Fibroblast of skin of right biceps (primary cell): ENCODE measurements around the gene SCAF8.
"Not testable (repeated sequence)": the region's sequence is repeated elsewhere in the genome, so short reads cannot be mapped to it uniquely, and the experiment has no call there.

Experiments
- DNase-seq: peaks from one replicate; pipeline ENCODE4 v3.0.0-alpha.2; 2013

Gene SCAF8

DNA sequence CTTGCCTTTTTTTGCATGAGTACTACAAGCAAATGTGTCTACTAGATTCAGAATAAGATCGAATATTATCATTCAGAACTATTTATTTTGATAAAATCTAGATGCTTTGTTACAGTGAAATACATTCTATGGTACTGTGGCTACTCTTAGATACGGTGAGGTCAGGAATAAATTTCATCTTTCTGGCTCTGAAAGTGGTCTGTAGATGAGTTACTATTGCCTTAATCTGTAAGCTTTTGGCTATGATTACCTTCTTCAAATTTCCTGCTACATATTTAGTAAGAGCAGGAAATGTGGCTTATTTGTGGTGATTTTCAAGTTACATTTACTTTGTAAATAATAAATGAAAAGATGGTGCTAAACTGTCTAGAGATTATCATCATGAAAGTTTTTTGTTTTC, 50.0 kb downstream of the SCAF8 start:
- no peak for DNase-seq

DNA sequence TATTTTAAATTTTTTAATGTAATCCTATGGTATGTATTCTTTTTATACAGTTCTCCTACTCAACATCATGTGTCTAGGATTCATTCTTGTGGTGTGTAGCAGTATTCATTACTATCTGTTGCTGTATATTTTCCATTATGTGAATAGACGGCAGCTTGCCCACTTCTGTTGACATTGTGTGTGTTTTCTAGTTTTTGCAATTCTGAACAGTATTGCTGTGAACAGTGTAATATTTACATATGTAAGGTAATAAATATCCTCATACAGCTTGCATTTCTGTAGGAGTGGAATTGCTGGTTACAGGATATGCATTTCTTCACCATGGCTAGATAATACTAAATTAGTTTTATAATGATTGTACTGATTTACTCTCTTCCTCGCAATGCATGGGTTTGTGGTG, 51.9 kb downstream of the SCAF8 start:
- DNase-seq: no peak

DNA sequence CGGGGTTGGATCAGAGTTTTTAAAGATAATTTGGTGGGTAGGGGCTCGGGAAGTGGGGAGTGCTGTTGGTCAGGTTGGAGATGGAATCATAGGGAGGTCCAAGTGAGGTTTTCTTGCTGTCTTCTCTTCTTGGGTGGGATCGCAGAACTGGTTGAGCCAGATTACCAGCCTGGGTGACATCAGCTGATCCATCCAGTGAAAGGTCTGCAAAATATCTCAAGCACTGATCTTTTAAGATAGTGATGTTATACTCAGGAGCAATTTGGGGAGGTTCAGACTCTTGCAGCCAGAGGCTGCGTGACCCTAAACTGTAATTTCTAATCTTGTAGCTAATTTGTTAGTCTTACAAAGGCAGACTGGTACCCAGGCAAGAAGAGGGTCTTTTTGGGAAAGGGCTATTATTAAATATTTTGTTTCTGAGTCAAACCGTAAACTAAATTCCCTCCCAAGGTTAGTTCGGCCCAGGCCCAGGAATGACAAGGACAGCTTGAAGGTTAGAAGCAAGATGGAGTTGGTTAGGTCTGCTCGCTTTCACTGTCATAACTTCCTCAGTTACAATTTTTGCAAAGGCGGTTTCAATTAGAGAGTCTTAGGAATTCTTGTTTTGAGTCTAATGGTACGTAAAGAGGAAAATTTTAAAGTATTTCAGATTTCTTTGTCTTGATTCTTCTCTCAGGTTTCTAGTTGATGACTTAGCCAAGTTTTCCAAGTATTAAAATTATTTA, 53.1 kb downstream of the SCAF8 start:
- no peak for DNase-seq

DNA sequence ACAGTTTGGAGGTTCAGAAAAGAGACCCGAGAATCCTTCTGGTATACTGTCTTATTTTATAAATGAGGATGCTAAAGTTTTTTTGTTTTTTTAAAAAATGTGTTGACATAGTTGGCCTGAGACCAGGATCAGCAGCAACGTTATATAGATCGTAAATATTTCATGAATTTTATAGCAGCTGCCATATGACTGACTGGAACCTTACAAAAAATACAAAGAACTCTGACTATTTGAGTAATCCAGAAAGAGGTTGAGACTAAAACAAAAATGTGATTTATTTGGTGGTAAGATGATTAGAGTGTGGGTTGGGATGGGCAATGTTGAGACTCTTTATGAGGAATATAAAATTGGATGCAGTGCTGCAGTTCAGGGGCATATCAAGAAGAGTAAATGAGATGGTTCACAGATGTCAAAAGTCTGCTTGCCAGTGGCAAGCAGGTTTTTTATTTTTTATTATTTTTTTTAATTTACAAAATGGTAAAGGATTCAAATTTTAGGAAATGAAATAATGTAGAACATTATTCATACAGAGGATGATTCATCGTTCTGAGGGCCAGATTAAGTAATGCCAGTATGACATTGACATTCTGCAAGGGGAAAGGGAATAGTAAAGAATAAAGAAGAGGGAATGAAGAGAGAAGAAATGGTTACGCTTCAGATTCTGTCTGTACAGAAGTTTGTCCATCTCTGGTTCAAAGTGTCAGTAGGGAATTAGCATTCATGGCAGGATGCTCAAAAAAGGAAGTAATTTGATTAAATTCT, 58.5 kb downstream of the SCAF8 start:
- DNase-seq: peak; percentile 36

DNA sequence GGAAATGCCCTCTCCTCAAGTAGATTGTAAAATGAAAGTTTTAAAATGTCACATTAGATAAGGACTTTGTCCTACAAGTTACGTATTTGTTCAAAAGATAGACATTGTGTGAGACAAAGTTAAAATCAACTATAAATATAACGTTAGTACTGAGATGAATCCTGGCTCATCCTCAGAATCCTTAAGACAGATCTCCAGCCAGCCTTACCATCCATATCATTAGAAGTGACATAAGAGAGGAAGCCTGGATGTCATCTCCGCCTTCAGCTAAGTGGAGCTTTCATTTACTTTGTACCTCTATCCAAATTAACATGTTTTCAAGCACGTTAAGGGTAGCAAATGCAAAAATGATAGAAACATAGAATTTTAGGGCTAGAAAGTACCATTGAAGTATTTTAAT, 59.1 kb downstream of the SCAF8 start:
- no peak for DNase-seq

DNA sequence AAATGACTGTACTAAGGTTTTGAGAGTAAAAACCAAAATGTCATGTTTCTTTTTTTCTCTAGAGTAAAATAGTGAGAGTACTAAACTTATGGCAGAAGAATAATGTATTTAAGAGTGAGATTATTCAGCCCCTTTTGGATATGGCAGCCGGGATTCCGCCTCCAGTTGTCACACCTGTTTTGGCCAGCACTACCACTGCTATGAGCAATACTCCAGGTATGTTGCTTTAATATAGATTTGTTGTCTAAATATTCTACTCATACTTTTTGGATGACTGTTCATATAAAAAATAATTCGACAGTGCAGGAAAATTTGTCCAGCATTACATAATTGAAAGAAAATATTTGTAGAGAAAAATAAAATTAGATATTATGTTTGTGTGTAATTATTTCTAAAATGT, 59.5 kb downstream of the SCAF8 start:
- peak; percentile 11 for DNase-seq

DNA sequence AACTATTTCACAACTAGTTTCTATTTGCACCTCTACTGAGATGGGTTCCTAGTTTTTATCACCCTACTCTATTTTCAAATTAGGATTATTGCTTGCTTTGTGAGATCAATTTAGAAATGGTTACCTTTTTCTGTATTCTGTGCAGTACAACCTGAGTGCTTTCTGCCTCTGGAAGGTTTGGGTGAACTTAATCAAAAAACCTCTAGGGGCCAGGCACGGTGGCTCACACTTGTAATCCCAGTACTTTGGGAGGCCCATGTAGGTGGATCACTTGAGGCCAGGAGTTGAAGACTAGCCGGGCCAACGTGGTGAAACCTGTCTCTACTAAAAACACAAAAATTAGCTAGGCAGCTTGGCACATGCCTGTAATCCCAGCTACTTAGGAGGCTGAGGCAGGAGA, 63.3 kb downstream of the SCAF8 start:
- DNase-seq: no peak

DNA sequence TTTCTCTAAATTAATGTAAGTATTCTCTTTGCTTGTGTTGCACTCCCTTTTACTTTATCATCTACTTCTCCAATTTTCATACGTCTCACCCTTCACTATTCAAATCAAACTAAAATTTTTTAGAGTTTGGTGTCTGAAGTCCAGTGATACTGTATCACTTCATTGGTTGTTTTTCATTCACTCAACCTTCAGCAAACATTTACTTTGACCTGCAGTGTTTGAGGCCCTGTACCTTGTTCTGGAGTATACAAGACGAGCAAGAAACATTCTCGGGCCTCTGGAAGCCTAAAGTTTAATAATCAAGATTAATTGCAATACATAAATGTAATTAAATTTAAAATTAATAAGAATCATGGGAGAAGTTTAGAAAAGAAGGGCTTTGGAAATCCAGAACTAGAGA, 64.6 kb downstream of the SCAF8 start:
- no peak for DNase-seq

DNA sequence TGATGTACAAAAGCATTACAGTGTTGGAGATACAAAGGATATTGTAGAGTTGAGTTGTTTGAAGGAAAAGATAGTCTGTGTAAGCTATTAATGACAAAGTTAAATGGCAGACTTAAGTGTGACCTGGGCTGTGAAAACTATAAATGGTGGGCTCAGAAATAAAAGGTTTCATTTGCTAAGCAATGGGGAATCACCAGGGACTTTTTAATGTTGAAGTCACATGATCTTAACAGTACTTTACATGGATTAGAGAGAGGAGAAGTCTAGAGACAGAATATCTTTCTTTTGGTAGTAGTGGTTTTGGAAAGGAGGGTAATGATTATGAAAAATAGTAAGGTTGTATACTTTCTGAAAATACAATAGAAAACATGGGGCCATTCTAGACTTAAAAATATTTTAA, 67.1 kb downstream of the SCAF8 start:
- no peak for DNase-seq

DNA sequence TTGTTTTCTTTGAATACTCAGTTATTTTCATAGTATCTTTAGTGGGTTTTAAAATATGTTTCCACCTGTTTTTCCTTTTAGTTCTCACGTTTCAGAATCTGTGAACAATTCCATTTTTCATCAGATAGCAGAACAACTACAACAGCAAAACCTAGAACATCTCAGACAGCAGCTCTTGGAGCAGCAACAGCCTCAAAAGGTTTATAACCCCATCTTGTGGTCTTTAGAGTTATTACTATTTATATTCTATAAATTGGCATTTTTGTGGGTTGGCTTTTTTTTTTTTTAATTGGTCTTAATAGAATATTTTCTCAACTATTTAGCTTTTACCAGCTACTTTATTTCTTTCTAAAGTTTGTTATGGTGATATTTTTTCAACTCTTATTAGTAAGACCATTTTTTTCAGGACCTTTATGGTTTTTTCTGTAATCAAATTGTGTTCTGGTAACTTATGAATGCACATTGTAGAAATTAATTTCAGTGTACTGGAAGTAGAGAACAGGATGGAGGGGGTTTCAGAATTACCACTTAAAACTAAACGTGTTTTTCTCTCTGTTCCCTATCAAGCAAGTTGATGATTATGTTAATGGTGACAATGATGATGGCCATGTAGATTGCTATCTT, 72.2 kb downstream of the SCAF8 start:
- peak; percentile 51 for DNase-seq

DNA sequence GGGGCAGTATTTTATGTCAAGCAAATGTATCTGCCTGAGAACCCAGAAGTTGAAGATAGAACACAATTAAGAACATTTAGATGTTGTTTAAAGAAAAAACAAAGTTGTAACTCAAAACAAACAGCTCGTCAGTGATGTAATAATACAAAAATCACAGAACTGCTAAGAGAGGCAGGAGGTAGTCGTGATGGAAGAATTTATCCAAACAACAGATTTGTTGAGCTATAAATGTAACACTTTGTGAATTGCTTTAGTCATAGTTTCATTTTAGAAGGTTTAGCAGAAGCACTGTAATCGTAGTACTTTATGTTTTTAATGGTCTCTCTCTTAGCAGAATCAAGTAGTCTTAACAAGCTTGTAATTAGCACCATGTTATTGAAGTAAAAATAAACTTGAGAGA, 73.6 kb downstream of the SCAF8 start:
- peak; percentile 23 for DNase-seq

DNA sequence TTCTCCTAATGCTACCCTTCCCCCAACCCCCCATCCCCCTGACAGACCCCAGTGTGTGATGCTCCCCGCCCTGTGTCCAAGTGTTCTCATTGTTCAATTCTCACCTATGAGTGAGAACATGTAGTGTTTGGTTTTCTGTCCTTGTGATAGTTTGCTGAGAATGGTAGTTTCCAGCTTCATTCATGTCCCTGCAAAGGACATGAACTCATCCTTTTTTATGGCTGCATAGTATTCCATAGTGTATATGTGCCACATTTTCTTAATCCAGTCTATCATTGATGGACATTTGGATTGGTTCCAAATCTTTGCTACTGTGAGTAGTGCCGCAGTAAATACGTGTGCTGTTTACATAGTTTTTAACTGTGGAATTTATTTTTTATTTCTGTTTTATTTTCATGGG, 78.4 kb downstream of the SCAF8 start:
- DNase-seq: not testable (repeated sequence)

DNA sequence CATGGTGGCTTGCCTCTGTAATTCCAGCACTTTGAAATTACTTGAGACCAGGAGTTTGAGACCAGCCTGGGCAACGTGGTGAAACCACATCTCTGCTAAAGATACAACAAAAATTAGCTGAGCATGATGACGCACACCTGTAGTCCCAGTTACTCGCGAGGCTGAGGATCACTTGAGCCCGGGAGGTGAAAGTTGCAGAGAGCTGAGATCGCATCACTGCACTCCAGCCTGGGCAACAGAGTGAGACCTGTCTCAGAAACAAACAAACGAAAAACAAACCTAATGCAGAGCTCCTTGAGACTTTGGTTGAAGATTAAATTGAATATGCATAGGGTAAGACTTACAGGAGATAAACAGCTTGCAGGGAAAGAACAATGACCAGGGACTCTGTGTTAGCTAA, 80.8 kb downstream of the SCAF8 start:
- no peak for DNase-seq

DNA sequence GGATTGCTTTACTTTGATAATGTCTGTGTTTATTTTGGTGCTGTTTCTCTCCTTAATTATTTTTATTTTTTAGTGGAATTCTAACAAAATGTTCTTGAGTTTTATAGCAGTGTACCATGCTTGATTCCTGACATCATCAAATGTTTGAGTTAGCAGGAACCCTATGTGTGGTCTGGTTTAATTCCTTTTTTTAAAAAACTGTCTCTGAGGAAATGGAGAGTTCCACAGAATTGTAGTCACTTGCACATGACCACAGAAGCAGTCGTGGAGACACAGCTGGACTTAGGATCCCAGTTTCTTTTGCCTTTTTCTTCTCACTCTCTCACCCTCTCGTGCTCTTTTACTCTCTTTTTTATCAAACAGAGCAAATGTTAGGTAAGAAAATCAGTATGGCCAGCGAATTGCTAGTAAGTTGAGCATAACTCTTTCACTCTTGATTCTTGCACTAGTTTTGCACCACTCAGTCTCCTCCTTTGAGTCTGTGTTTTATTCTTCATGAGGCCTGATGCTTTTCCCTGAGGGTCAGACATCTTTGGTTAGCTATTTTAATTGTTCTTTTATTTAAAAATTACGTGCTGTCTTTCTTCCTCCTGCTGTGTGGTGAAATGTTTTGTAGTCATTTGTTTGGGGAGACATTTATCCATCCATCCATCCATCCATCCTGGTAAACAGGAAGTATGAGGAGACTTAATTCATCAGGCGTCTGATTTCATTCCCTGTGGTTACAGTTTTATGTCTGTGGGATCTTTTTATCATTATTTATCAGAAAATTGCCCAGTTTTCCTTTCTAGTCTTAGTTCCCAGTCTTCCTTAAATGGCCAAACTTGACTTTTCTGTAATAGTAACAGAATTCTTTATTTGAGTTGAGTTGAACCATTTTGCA, 83.0 kb downstream of the SCAF8 start:
- peak; percentile 56 for DNase-seq

DNA sequence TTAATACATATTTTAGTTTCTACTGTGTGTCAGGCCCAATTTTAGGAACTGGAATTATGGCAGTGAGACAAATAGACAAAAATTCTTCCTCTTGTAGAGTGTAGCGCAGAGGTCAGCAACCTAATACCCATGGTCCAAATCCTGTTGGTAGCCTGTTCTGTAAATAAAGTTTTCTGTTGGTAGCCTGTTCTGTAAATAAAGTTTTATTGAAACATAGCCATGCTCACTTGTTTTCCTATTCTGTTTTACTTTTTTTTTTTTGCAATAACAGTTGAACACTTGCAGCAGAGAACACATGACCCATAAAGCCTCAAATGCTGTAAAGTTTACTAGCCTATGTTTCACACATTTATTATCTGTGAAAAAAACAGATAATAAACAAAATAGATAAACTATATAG, 87.9 kb downstream of the SCAF8 start:
- no peak for DNase-seq

DNA sequence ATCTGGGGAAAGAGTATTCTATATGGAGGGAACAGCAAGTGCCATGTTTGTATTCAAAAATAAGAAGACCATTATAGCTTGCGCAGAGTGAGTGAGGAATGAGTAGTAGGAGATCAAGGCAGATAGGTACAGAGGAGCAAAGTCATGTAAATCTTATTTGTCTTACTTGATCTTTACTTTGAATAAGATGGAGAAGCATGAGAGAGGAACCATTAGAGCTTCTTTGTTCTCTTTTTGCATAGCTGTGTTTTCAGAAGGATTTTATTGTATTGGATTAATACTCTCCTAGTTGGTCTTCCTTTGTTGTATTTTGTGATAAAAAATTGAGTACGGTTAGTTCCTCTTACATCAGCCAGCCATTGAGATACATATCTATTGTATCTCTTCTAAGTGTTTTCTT, 88.4 kb downstream of the SCAF8 start:
- no peak for DNase-seq

DNA sequence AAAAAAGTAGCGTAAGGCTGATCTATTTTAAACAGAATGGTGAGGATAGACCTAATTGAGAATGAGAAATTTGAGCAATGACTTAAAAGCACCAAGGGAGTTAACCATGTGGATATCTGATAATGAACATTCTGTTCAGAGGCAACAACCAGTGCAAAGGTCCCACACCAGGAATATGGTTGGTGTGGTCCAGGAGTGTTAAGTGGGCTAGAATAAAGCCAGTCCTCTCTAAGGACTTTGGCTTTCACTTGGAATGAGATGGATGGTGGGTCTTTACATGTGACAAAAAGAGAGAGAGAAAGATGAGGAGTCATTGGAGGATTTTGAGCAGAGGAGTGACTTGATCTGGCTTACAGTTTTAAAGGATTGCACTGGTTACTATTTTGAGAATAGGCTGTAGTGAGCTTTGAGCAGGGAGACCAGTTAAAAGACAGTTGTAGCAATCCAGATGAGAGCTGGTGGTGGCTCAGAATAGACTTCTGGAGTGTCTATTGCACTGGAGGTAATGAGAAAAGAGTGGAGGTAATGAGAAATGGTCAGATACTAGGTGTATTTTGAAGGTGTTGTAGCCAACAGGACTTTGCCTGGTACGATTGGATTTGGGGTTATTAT, 89.8 kb downstream of the SCAF8 start:
- DNase-seq: no peak

DNA sequence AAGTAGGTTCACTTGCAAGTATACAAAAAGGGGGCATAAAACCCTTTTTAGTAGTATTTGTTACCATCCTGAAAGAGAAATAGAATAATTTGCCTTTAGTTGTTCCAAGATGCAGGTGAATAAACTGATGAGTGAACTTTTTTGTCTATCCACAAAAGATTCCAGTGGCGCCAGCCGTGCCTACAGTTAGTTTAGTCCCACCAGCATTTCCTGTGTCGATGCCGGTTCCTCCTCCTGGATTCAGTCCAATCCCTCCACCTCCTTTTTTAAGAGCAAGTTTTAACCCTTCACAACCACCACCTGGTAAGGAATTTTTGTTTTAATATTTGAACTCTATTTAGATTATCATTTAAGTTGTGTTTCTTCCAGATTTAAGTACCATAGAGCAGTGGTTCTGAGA, 90.9 kb downstream of the SCAF8 start:
- DNase-seq: peak; percentile 27

DNA sequence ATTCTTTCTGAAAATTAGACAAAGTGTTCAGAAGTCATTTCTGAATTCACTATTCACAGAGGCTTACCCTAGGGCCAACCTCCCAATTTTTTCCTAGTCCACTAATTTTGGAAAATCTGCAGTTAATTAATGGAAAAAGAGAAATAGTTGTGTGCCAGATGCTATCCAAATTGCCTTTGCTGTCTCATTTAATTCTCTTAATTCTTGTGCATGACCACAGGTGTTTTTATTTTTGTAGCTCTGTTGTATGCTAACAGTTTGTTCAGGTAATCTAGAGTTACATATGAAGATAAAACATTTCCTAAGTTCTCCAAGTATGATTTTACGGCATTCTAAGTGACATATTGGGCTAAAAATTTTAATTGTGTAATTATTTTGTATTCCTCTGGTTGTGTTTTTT, 96.8 kb downstream of the SCAF8 start:
- DNase-seq: no peak

DNA sequence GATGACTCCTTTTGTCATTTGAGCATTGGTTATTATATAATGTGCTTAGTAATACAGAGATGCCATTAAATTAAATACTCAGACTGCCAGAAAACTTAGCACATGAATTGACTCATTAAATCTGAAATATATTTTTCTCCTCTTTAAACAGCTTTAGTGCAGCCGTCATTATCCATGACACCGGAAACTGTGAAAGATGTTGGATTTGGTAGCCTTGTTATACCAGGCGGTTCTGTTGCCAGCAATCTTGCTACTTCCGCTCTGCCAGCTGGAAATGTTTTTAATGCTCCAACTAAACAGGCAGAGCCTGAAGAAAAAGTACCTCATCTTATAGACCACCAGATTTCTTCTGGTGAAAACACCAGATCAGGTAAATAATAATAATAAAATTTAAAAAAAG, 97.6 kb downstream of the SCAF8 start:
- DNase-seq: no peak

DNA sequence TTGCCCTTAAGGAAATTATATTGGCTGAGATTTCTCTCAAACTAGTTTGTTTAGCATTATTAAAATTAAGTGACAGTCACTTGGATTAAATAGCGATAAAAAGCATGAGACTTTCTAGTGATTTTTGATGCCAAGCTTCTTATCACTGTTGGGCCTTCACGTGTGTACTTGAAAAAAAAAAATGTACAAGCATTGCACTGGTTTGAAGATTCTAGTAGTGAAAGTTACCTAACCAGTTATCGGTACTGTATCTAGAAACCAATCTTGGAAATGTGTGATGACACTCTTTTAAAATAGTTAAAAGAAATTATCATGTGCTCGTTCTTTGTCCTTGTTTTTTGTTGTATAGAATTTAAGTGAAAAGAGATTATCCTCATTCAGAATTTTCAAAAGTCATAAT, 102.1 kb downstream of the SCAF8 start:
- DNase-seq: no peak

DNA sequence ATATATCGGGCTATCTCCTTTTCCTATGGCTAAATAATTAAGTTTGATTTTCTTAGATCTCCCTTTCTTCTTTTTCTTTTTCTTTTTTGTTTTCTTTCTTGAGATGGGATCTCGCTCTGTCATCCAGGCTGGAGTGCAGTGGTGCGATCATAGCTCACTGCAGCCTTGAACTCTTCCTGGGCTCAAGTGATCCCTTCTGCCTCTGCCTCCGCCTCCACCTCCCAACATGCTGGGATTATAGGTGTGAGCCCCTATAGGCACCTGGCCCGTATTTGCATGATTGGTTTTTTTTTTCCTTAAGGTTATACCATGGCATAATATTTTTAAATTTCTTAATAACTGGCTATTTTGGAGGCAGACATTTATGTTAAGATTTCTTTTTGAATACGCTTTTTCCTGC, 106.3 kb downstream of the SCAF8 start:
- no peak for DNase-seq

DNA sequence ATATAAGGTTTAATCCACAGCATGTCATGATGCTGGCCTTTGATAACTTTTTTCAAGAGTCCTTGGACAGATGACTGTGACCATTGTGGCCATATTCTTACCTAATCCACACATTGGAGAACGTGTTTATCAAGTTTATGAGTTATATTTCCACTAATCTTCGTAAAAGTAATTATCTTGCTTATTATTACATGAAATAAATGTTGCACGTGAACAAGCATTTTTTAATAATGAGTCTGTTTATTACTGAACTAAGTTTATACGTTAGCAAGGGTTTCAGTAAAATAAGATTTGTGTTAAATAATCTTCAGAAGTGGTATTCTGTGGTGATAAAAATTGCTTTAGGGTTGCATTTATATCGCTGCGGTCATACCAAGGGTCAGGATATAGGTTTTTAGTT, 107.1 kb downstream of the SCAF8 start:
- no peak for DNase-seq
